ES-I3 (cell line): ENCODE results near the gene MRPL52.
A peak's percentile ranks its signal among the peaks of the same experiment; 100 is the strongest.
"Not testable (repeated sequence)": the region's sequence is repeated elsewhere in the genome, so short reads cannot be mapped to it uniquely, and the experiment has no call there.

ENCODE experiments used
- H3K36me3 ChIP-seq: 2 replicates; pipeline ENCODE4 v1.6.1; 2013; ENCODE audit warnings: mild to moderate bottlenecking, low read length, control low read depth, moderate library complexity; ENCODE audit not compliant: insufficient read depth
- H3K4me1 ChIP-seq: 2 replicates; pipeline ENCODE4 v1.6.1; 2013; ENCODE audit warnings: mild to moderate bottlenecking, control low read depth, low read length; ENCODE audit not compliant: insufficient read depth
- H3K9ac ChIP-seq: 2 replicates; pipeline ENCODE4 v1.6.1; 2013; ENCODE audit warnings: low read depth, mild to moderate bottlenecking, low read length, moderate library complexity
- H3K9me3 ChIP-seq: 2 replicates; pipeline ENCODE4 v1.6.1; 2013; ENCODE audit warnings: mild to moderate bottlenecking, low read length, moderate library complexity; ENCODE audit not compliant: control insufficient read depth, insufficient read depth

The MRPL52 gene

GRCh38 chr14:22820731-22821130, 9.0 kb upstream of the MRPL52 start:
- Histone ChIP-seq H3K36me3 (no peaks in the 10 kb centered on the region), H3K9ac (peak overlapping the region; percentile 72; the same call in 1 of the 2 replicates), H3K9me3 (no peaks in the 10 kb centered on the region), H3K4me1 (peaks cover 30% of the 10 kb centered on the region)

GRCh38 chr14:22821193-22822015, 8.3 kb upstream of the MRPL52 start:
- Histone ChIP-seq H3K9me3 (no peaks in the 10 kb centered on the region), H3K36me3 (no peaks in the 10 kb centered on the region), H3K4me1 (peaks cover 28% of the 10 kb centered on the region), H3K9ac (peak overlapping the region; percentile 72)

- H3K4me1 ChIP-seq, result peaks cover 28% of the 10 kb centered on the region
- no peaks in the 10 kb centered on the region for H3K9me3 ChIP-seq
- H3K9ac ChIP-seq, result peak overlapping the region; percentile 92
- no peaks in the 10 kb centered on the region for H3K36me3 ChIP-seq
Observed at GRCh38 chr14:22822016-22822570, 7.6 kb upstream of the MRPL52 start.

- Histone ChIP-seq H3K4me1 (peaks cover 32% of the 10 kb centered on the region), H3K9ac (peak overlapping the region; percentile 92), H3K36me3 (no peaks in the 10 kb centered on the region), H3K9me3 (no peaks in the 10 kb centered on the region)
Observed at GRCh38 chr14:22822571-22823098, 7.1 kb upstream of the MRPL52 start.

GRCh38 chr14:22824711-22825359, 4.9 kb upstream of the MRPL52 start:
- H3K36me3 ChIP-seq, result no peaks in the 10 kb centered on the region
- H3K4me1 ChIP-seq, result peaks cover 23% of the 10 kb centered on the region
- H3K9ac ChIP-seq, result no peak overlapping the region
- H3K9me3 ChIP-seq, result no peaks in the 10 kb centered on the region

GRCh38 chr14:22829076-22829660, 519 bp upstream of the MRPL52 start:
- peaks cover 12% of the 10 kb centered on the region for H3K4me1 ChIP-seq
- peak overlapping the region; percentile 91 for H3K9ac ChIP-seq
- H3K36me3 ChIP-seq, H3K9me3 ChIP-seq: not testable (repeated sequence)

GRCh38 chr14:22830443-22831010, 840 bp downstream of the MRPL52 start:
- Histone ChIP-seq H3K4me1 (0 out of 2 replicates have a peak, but pooled peaks cover 5% of the 10 kb centered on the region), H3K9ac (peak overlapping the region; percentile 91), H3K9me3 (no peaks in the 10 kb centered on the region), H3K36me3 (0 out of 2 replicates have a peak, but pooled peaks cover 7% of the 10 kb centered on the region)

GRCh38 chr14:22835505-22835904, 5.8 kb downstream of the MRPL52 start:
- H3K9ac ChIP-seq, result 0 out of 2 replicates have a peak overlapping the region, but pooled peaks have one; percentile 92
- H3K4me1 ChIP-seq, result peaks cover 19% of the 10 kb centered on the region
- H3K36me3 ChIP-seq, result 0 out of 2 replicates have a peak, but pooled peaks cover 9% of the 10 kb centered on the region
- H3K9me3 ChIP-seq, result no peaks in the 10 kb centered on the region

GRCh38 chr14:22836301-22837113, 6.8 kb downstream of the MRPL52 start, which contains the start of gene MMP14:
MMP14 (plus strand) TSS chr14:22836585; CDS start chr14:22836818, 233 bp downstream.
- Histone ChIP-seq H3K9ac (peak within 1 kb of the TSS; percentile 92), H3K36me3 (0 out of 2 replicates have a peak, but pooled peaks cover 7% of the 10 kb centered on the region), H3K9me3 (no peaks in the 10 kb centered on the region), H3K4me1 (peaks cover 19% of the 10 kb centered on the region)

- Histone ChIP-seq H3K9ac (peak overlapping the region; percentile 92), H3K9me3 (no peaks in the 10 kb centered on the region), H3K36me3 (peaks cover 11% of the 10 kb centered on the region; the same call in 1 of the 2 replicates), H3K4me1 (peaks cover 19% of the 10 kb centered on the region)
Observed at GRCh38 chr14:22837114-22837749, 7.5 kb downstream of the MRPL52 start.

- no peaks in the 10 kb centered on the region for H3K9me3 ChIP-seq
- H3K36me3 ChIP-seq, result peaks cover 16% of the 10 kb centered on the region; the same call in 1 of the 2 replicates
- H3K4me1 ChIP-seq, result peaks cover 19% of the 10 kb centered on the region
- H3K9ac ChIP-seq, result peak overlapping the region; percentile 92
Observed at GRCh38 chr14:22837750-22838538, 8.3 kb downstream of the MRPL52 start.

GRCh38 chr14:22838631-22839041, 8.9 kb downstream of the MRPL52 start:
- Histone ChIP-seq H3K9ac (peak overlapping the region; percentile 92; the same call in 1 of the 2 replicates), H3K4me1 (peaks cover 19% of the 10 kb centered on the region), H3K36me3 (peaks cover 16% of the 10 kb centered on the region; the same call in 1 of the 2 replicates), H3K9me3 (no peaks in the 10 kb centered on the region)
